Urinary bladder (tissue), 4 donors: Measurements from ENCODE around the gene KRT8. TPM values are rescaled to one million over a fixed set of nuclear protein-coding genes. Genes with fewer than 3 reads are reported as not detected.

ENCODE experiments used
- DNase-seq: peaks from one replicate; pipeline ENCODE4 v3.0.0-alpha.2; 2015; ENCODE audit errors: extremely low spot score
- H3K27ac ChIP-seq: one replicate; pipeline ENCODE4 v1.5.1; 2013; ENCODE audit warnings: low read depth, mild to moderate bottlenecking, moderate library complexity
- H3K36me3 ChIP-seq: one replicate; pipeline ENCODE4 v1.6.1; 2013; ENCODE audit warnings: mild to moderate bottlenecking, moderate library complexity; ENCODE audit not compliant: insufficient read depth
- H3K4me1 ChIP-seq: one replicate; pipeline ENCODE4 v1.6.1; 2013; ENCODE audit warnings: mild to moderate bottlenecking, moderate library complexity; ENCODE audit not compliant: insufficient read depth
- H3K4me3 ChIP-seq: one replicate; pipeline ENCODE4 v1.5.1; 2013; ENCODE audit warnings: low read depth, low read length
- WGBS: extraction: QIAGEN DNeasy Blood & Tissue Kit; methylation state at CpG from one replicate; pipeline ENCODE4 v1.1.7; 2013; 5-methylcytosine and 5-hydroxymethylcytosine counted together
- polyA plus RNA-seq: library from polyadenylated mRNA; stranded (reverse); fragments of 200-250 nt; gene quantifications from one replicate; pipeline ENCODE4 v1.2.3, GENCODE V29; 2013
- total RNA-seq: library from RNA; depleted of rRNA; stranded (reverse); fragments of >200 nt; gene quantifications from one replicate; pipeline ENCODE4 v1.2.3, GENCODE V29; 2014
- donor health status: healthy with polysubstance abuse.
- donor health status: healthy.

KRT8 gene
- total and polyA plus RNA-seq, 2 donors: 96.2 to 202 TPM

- no peak overlapping the region for H3K27ac ChIP-seq
- no peaks in the 10 kb centered on the region for H3K36me3 ChIP-seq
- 91% methylated on average over 8 of the region's 8 CpGs for whole genome bisulfite sequencing
- H3K4me3 ChIP-seq: no peak overlapping the region
- H3K4me1 ChIP-seq: no peaks in the 10 kb centered on the region
- no peak for DNase-seq
Observed at GRCh38 chr12:52944683-52945388, 40.0 kb upstream of the KRT8 start.

GRCh38 chr12:52942901-52943181, 38.0 kb upstream of the KRT8 start:
- no peak overlapping the region for H3K27ac ChIP-seq
- no peak overlapping the region for H3K4me3 ChIP-seq
- no peaks in the 10 kb centered on the region for H3K4me1 ChIP-seq
- H3K36me3 ChIP-seq: no peaks in the 10 kb centered on the region
- DNase-seq: no peak
- WGBS: 91% methylated on average over 3 of the region's 3 CpGs

GRCh38 chr12:52942066-52942900, 37.4 kb upstream of the KRT8 start:
- DNase-seq: no peak
- no peaks in the 10 kb centered on the region for H3K36me3 ChIP-seq
- H3K4me3 ChIP-seq: no peak overlapping the region
- no peaks in the 10 kb centered on the region for H3K4me1 ChIP-seq
- WGBS: 87% methylated on average over 11 of the region's 11 CpGs
- no peak overlapping the region for H3K27ac ChIP-seq

GRCh38 chr12:52929538-52929937, 24.7 kb upstream of the KRT8 start:
- Histone ChIP-seq H3K4me1 (no peaks in the 10 kb centered on the region), H3K36me3 (no peaks in the 10 kb centered on the region), H3K4me3 (no peak overlapping the region), H3K27ac (no peak overlapping the region)
- WGBS: 42% methylated on average over 1 of the region's 1 CpG
- no peak for DNase-seq

GRCh38 chr12:52927964-52928363, 23.1 kb upstream of the KRT8 start:
- Histone ChIP-seq H3K4me1 (no peaks in the 10 kb centered on the region), H3K36me3 (no peaks in the 10 kb centered on the region), H3K4me3 (no peak overlapping the region), H3K27ac (no peak overlapping the region)
- DNase-seq: no peak
- 96% methylated on average over 4 of the region's 4 CpGs for WGBS

- Histone ChIP-seq H3K4me1 (no peaks in the 10 kb centered on the region), H3K4me3 (no peak overlapping the region), H3K36me3 (no peaks in the 10 kb centered on the region), H3K27ac (no peak overlapping the region)
- WGBS: 87% methylated on average over 4 of the region's 4 CpGs
- no peak for DNase-seq
Observed at GRCh38 chr12:52926596-52927234, 21.8 kb upstream of the KRT8 start.

GRCh38 chr12:52925717-52926595, 21.1 kb upstream of the KRT8 start:
- H3K36me3 ChIP-seq: no peaks in the 10 kb centered on the region
- H3K4me3 ChIP-seq: no peak overlapping the region
- no peak for DNase-seq
- H3K4me1 ChIP-seq: no peaks in the 10 kb centered on the region
- WGBS: 71% methylated on average over 7 of the region's 7 CpGs
- no peak overlapping the region for H3K27ac ChIP-seq

- Histone ChIP-seq H3K36me3 (no peaks in the 10 kb centered on the region), H3K27ac (no peak overlapping the region), H3K4me3 (no peak overlapping the region), H3K4me1 (no peaks in the 10 kb centered on the region)
- no peak for DNase-seq
- WGBS: 65% methylated on average over 11 of the region's 11 CpGs
Observed at GRCh38 chr12:52924764-52925716, 20.2 kb upstream of the KRT8 start.

GRCh38 chr12:52921488-52922165, 16.8 kb upstream of the KRT8 start:
- Histone ChIP-seq H3K36me3 (no peaks in the 10 kb centered on the region), H3K4me1 (no peaks in the 10 kb centered on the region), H3K4me3 (no peak overlapping the region), H3K27ac (no peak overlapping the region)
- 79% methylated on average over 1 of the region's 1 CpG for WGBS
- DNase-seq: no peak

GRCh38 chr12:52920937-52921336, 16.1 kb upstream of the KRT8 start:
- Histone ChIP-seq H3K4me3 (no peak overlapping the region), H3K36me3 (no peaks in the 10 kb centered on the region), H3K27ac (no peak overlapping the region), H3K4me1 (no peaks in the 10 kb centered on the region)
- no peak for DNase-seq

- Histone ChIP-seq H3K36me3 (no peaks in the 10 kb centered on the region), H3K27ac (no peak overlapping the region), H3K4me3 (no peak overlapping the region), H3K4me1 (no peaks in the 10 kb centered on the region)
- DNase-seq: no peak
- 81% methylated on average over 2 of the region's 2 CpGs for WGBS
Observed at GRCh38 chr12:52918784-52919183, 13.9 kb upstream of the KRT8 start.

GRCh38 chr12:52918351-52918750, 13.5 kb upstream of the KRT8 start:
- H3K27ac ChIP-seq: no peak overlapping the region
- no peaks in the 10 kb centered on the region for H3K4me1 ChIP-seq
- H3K36me3 ChIP-seq: no peaks in the 10 kb centered on the region
- DNase-seq: no peak
- no peak overlapping the region for H3K4me3 ChIP-seq
- 86% methylated on average over 8 of the region's 8 CpGs for WGBS
